Esophagus squamous epithelium (tissue), 5 donors: Measurements from ENCODE around the gene PTPRN2. TPM values are rescaled to one million over a fixed set of nuclear protein-coding genes. Genes with fewer than 3 reads are reported as not detected.

Experiments used
- DNase-seq: peaks from one replicate; lab custom pipeline; 2025; lab: John Stamatoyannopoulos, UW
- H3K27ac ChIP-seq, 4 donors: fragments of 200-600 bp; sonication (generic); one replicate each; pipeline ENCODE4 v1.5.1; 2016 to 2019; ENCODE audit warnings: mild to moderate bottlenecking in 1 of 4
- H3K27me3 ChIP-seq, 4 donors: fragments of 200-600 bp; sonication (generic); 1 replicate in 3 of 4; 2 replicates in 1 of 4; pipeline versions ENCODE4 v1.5.1 to v1.6.0; 2017 to 2021; ENCODE audit warnings: antibody characterized with exemption in 1 of 4
- H3K36me3 ChIP-seq, 3 donors: fragments of 200-600 bp; sonication (generic); one replicate each; pipeline ENCODE4 v1.5.1; 2016 to 2019
- H3K4me1 ChIP-seq, 3 donors: fragments of 200-600 bp; sonication (generic); one replicate each; pipeline ENCODE4 v1.5.1; 2017 to 2019
- H3K4me3 ChIP-seq, 4 donors: fragments of 200-600 bp; sonication (generic); 1 replicate in 3 of 4; 2 replicates in 1 of 4; pipeline ENCODE4 v1.5.1; 2016 to 2019; ENCODE audit warnings: mild to moderate bottlenecking in 2 of 4, moderate library complexity in 1 of 4
- H3K9me3 ChIP-seq, 3 donors: fragments of 200-600 bp; sonication (generic); one replicate each; pipeline ENCODE4 v1.5.1; 2016 to 2019
- CTCF ChIP-seq, 6 experiments: fragments of 450-650 bp in 4 of 6; fragments of 200-600 bp in 2 of 6; sonication (generic) in 2 of 6; IDR thresholded peaks; one replicate each; pipeline ENCODE4 v1.5.1; 2016 to 2019; ENCODE audit warnings: antibody characterized with exemption in 6 of 6, mild to moderate bottlenecking in 4 of 6, moderate library complexity in 4 of 6
- POLR2A ChIP-seq, 4 donors: fragments of 450-650 bp; IDR thresholded peaks; one replicate each; pipeline ENCODE4 v1.6.1; 2017; ENCODE audit warnings: antibody characterized with exemption in 4 of 4, mild to moderate bottlenecking in 4 of 4, moderate library complexity in 3 of 4
- WGBS, 2 donors: methylation state at CpG; one replicate each; pipeline ENCODE4 v1.1.5; 2018; 5-methylcytosine and 5-hydroxymethylcytosine counted together
- intact Hi-C: fragments of 100-400 bp; cut with DNase I; formaldehyde crosslinking; loops from one replicate; pipeline ENCODE4 v1.15.0; 2022
- total RNA-seq, 4 donors: library from RNA; depleted of rRNA; stranded (reverse); fragments of >200 nt; gene quantifications; one replicate each; pipeline ENCODE4 v1.1.0, GENCODE V29; 2016
- donor health status: DM: yes; HTN: yes; CAD: no.

Gene PTPRN2
- total RNA-seq, 4 donors from 2014 or later, result 0.38 to 2.7 (median 1.0) TPM

- Histone ChIP-seq H3K36me3 (no peaks in the 10 kb centered on the region), H3K27ac (no peak overlapping the region), H3K4me3 (no peak overlapping the region), H3K9me3 (no peaks in the 10 kb centered on the region), H3K27me3 (peaks cover 0 to 29% (median 0%) of the 10 kb centered on the region in 4 donors), H3K4me1 (no peaks in the 10 kb centered on the region)
- 58 to 65% methylated on average over 16 to 18 of the region's 18 CpGs for WGBS, 2 donors
- intact Hi-C loops, result no loop called here
- no peak for DNase-seq
- TF ChIP-seq POLR2A (IDR thresholded peaks at IDR 0.05) (no peak), CTCF (IDR thresholded peaks at IDR 0.05) (no peak)
Observed at GRCh38 chr7:158487631-158488151, 99.9 kb downstream of the PTPRN2 start.

GRCh38 chr7:158486919-158487318, 100.7 kb downstream of the PTPRN2 start:
- no peaks in the 10 kb centered on the region for H3K36me3 ChIP-seq
- H3K9me3 ChIP-seq, result no peaks in the 10 kb centered on the region
- TF ChIP-seq CTCF (IDR thresholded peaks at IDR 0.05), result no peak
- no peak for TF ChIP-seq POLR2A (IDR thresholded peaks at IDR 0.05)
- 89 to 90% methylated on average over 8 of the region's 8 CpGs for WGBS, 2 donors
- no peak for DNase-seq
- no peak overlapping the region for H3K4me3 ChIP-seq
- no peak overlapping the region for H3K27ac ChIP-seq
- intact Hi-C loops, result no loop called here
- peaks cover 0 to 26% (median 0%) of the 10 kb centered on the region in 4 donors for H3K27me3 ChIP-seq
- no peaks in the 10 kb centered on the region for H3K4me1 ChIP-seq

GRCh38 chr7:158484801-158485531, 102.7 kb downstream of the PTPRN2 start:
- intact Hi-C loops, result no loop called here
- 88 to 89% methylated on average over 17 to 25 of the region's 50 CpGs for WGBS, 2 donors
- TF ChIP-seq CTCF (IDR thresholded peaks at IDR 0.05) (no peak), POLR2A (IDR thresholded peaks at IDR 0.05) (no peak)
- no peak overlapping the region for H3K4me3 ChIP-seq
- no peaks in the 10 kb centered on the region for H3K4me1 ChIP-seq
- no peak for DNase-seq
- H3K27me3 ChIP-seq, result peaks cover 0 to 19% (median 0%) of the 10 kb centered on the region in 4 donors
- H3K36me3 ChIP-seq, result no peaks in the 10 kb centered on the region
- no peaks in the 10 kb centered on the region for H3K9me3 ChIP-seq
- H3K27ac ChIP-seq, result no peak overlapping the region

GRCh38 chr7:158482480-158482879, 105.1 kb downstream of the PTPRN2 start:
- Histone ChIP-seq H3K4me3 (no peak overlapping the region), H3K4me1 (no peaks in the 10 kb centered on the region), H3K9me3 (no peaks in the 10 kb centered on the region), H3K27me3 (peaks cover 0 to 7% (median 0%) of the 10 kb centered on the region in 4 donors), H3K27ac (no peak overlapping the region), H3K36me3 (no peaks in the 10 kb centered on the region)
- no peak for DNase-seq
- 80 to 82% methylated on average over 3 of the region's 3 CpGs for WGBS, 2 donors
- intact Hi-C loops, result no loop called here
- TF ChIP-seq CTCF (IDR thresholded peaks at IDR 0.05), result no peak
- no peak for TF ChIP-seq POLR2A (IDR thresholded peaks at IDR 0.05)

GRCh38 chr7:158479664-158480025, 108.0 kb downstream of the PTPRN2 start:
- intact Hi-C loops, result no loop called here
- WGBS, 2 donors, result 87 to 91% methylated on average over 10 to 11 of the region's 14 CpGs
- H3K4me1 ChIP-seq, result no peaks in the 10 kb centered on the region
- no peak overlapping the region for H3K27ac ChIP-seq
- no peak overlapping the region for H3K4me3 ChIP-seq
- peaks cover 0 to 4% (median 0%) of the 10 kb centered on the region in 4 donors for H3K27me3 ChIP-seq
- no peak for DNase-seq
- TF ChIP-seq CTCF (IDR thresholded peaks at IDR 0.05) (no peak), POLR2A (IDR thresholded peaks at IDR 0.05) (no peak)
- H3K36me3 ChIP-seq, result no peaks in the 10 kb centered on the region
- H3K9me3 ChIP-seq, result no peaks in the 10 kb centered on the region
